Measurements from ENCODE around the gene GDF7. TPM values are rescaled to one million over a fixed set of nuclear protein-coding genes. Genes with fewer than 3 reads are reported as not detected.

The GDF7 gene
- total RNA-seq, 1 donor from 2014 or later: not detected

GRCh38 chr2:20629181-20629580 lies 37.8 kb upstream of the GDF7 start:
- intact Hi-C loops (cut with micrococcal nuclease): no loop called here

GRCh38 chr2:20629581-20630171 lies 37.3 kb upstream of the GDF7 start:
- intact Hi-C loops (cut with micrococcal nuclease): no loop called here

DNA sequence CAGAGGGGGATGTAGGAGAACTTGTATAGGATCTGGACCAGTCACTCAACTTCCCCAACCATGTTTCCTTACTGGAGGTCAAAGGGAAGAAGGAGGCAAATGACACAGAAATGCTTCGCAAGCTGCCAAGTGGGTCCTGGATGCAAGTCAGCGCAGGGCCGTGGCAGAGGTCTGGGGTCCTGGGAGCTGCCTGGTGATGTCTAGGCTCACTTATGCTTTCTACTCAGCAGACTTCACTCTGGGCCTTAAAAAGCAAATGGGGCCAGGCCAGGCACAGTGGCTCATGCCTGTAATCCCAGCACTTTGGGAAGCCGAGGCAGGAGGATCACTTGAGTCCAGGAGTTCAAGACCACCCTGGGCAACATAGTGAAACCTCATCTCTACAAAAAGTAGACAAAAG lies 36.0 kb upstream of the GDF7 start:
- intact Hi-C loops (cut with micrococcal nuclease): no loop called here

- intact Hi-C loops (cut with micrococcal nuclease): no loop called here
Observed at GRCh38 chr2:20631617-20632307, 35.2 kb upstream of the GDF7 start.

DNA sequence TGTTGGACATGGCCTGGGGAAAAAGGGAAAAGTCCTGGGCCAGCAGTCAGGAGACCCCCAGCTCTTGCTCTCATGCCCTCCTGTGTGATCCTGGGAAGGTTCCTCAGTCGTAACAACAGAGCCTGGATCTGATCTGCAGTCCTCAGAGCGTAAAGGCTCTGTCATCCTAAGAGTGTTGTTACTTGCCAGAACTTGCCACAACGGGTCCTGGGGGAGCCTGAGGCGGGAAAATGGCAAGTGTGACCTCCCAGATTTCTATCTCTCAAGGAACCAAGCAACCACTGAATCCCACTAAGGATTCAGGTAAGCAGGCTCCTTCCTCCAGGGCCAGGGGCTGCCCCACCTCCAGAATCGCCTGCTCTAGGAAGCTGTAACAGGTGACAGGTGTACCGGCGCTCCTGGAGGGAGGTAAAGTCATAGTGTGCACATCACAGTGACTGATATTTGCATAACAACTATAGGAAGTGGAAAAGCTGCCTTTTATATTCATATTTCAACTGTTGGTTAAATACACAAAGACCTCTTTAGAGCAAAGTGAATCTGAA lies 34.4 kb upstream of the GDF7 start:
- intact Hi-C loops (cut with micrococcal nuclease): no loop called here

DNA sequence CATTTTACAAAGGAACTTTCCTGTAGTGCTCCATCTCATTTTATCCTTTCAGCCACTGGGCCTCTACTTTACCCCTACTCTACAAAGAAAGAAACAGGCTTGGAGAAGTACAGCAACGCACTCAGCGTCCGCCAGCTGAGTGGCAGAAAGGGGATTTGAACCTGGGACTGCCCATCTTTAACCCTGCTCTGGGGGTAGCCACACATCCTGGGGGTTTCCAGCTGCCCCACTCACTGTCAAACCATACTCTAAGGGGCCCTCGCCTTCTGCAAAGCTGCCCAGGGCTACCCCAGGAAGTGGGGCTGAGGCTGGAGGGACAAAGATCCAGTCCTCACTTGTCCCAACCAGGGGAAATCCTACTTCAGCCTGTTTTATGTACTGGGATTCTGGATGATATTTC lies 33.9 kb upstream of the GDF7 start:
- intact Hi-C loops (cut with micrococcal nuclease): no loop called here

- intact Hi-C loops (cut with micrococcal nuclease): no loop called here
Observed at GRCh38 chr2:20633794-20634506, 33.0 kb upstream of the GDF7 start.

DNA sequence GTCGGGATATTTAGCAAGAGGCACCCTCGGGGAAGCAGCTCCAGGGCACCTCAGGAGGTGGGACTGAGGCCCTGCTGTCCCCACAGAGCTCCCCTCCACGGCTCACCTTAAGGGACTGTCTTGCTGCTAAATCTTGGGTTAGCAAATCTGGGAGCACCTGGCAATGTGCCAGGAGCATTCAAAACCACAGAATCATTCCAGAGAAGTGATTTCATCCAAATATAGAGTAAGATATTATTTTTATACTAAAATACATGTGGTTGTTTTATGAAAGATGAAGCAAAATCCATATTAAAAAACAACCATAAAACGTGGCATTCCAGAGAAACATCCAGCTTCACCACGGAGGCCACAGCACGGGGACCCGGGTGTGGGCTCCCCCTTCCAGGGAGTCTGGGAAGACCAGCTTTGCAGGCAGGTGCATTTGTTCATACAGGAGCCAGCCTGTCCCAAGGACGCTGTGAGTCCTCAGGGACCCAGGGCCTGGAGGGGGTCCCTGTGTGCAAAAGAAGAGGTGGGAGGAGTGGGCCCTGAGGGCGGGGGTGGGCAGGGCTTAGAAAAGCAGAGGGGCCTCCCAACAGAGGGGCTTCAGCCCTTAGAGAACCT lies 32.3 kb upstream of the GDF7 start:
- intact Hi-C loops (cut with micrococcal nuclease): loop anchor here (1.0 kb wide), 1 partner anchor 191 kb away; no protein-coding TSS in a partner anchor

DNA sequence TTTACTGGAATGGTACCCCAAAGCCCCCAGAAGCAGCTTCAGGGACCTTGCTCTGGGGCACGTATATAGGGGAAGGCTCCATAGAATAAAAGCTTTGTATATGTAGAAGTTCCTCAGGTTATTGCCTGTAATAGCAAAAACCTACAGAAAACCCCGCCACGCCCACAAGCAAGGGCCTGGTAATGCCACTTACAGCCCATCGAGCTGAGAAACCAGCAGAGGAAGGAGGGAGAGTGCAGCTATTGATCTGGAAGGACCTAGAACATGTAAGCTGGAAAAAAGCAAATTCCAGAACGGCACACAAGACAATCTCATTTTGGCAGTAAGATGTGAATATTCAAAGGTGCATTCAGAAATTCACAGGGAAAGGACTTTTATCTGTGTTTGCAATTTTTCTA lies 31.8 kb upstream of the GDF7 start:
- intact Hi-C loops (cut with micrococcal nuclease): loop anchor here (1.0 kb wide), 1 partner anchor 192 kb away; no protein-coding TSS in a partner anchor

- intact Hi-C loops (cut with micrococcal nuclease): loop anchor here (1.0 kb wide), 2 partner anchors 193 to 225 kb away; no protein-coding TSS in a partner anchor
Observed at GRCh38 chr2:20635675-20636584, 31.0 kb upstream of the GDF7 start.

DNA sequence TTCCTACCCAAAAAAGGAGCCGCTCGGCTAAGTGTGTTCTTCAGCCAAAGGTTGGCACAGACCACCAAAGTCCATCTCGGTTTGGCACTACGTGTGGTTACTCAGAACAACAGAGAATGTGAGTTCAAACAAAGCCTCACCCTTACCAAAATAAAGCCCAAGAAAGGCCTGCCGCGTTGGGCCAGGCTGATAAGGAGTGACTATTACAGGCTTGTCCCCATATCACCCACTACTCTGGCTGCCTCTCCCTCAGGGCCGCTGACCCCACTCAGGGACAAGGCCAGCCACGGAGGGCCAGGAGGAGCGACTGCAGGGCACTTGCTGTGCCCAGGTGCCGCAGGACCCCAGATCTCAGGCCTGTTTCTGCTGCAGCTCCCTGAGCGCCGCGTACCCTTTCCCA lies 29.8 kb upstream of the GDF7 start:
- intact Hi-C loops (cut with micrococcal nuclease): no loop called here

DNA sequence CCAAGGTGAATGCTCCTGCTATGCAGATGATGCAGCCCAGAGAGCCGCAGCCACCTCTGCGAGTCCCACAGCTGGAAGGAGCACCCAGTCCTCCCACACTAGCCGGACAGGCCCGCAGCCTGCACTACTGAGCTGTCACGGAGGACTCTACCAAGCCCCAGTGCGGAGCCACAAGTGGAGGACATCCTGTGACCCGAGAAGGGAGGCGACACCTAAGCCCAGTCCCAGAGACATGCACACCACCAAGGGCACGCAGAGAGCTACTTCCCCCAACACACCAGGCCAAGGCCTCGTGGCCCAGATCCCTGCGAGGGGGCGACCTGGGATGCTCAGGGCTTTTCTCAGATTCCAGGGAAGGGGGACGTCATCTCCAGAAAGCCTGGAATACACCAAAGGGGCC lies 28.9 kb upstream of the GDF7 start:
- intact Hi-C loops (cut with micrococcal nuclease): no loop called here

GRCh38 chr2:20638646-20639430 lies 28.1 kb upstream of the GDF7 start:
- intact Hi-C loops (cut with micrococcal nuclease): no loop called here

DNA sequence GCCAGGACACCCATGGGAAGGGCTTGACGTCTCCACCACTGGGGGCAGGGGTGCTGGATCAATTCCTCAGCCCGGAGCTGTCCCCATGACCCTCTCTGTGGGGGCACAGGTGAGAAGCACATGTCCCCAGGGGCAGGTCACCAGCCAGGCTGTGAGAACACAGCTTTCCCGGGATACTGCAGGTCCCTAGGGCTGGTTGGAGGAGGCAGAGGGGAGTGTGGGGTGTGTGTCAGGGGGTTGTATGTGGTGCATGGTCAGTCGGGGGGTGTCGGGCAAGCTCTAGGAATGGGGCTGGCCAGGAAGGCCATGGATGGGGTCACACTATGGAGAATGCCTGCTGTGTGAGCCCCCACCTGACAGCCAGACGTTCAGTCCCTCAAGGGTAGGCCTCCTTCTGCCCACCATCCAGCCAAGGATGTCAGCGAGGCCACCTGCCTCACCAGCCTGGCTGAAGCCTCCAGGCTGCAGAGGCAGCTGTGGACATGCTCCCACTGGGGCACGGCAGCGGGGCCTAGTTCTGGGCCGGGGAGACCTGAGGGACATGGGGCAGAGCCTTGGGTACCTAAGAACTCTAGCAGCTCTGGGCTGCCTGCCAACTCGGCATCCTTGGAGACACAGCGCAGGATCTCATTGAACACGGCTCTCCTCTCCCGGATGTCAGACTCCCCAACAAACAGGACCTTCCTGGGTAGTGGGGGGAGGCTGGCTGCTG lies 26.4 kb upstream of the GDF7 start:
- intact Hi-C loops (cut with micrococcal nuclease): loop anchor here (5.0 kb wide), 1 partner anchor 398 kb away; no protein-coding TSS in a partner anchor

DNA sequence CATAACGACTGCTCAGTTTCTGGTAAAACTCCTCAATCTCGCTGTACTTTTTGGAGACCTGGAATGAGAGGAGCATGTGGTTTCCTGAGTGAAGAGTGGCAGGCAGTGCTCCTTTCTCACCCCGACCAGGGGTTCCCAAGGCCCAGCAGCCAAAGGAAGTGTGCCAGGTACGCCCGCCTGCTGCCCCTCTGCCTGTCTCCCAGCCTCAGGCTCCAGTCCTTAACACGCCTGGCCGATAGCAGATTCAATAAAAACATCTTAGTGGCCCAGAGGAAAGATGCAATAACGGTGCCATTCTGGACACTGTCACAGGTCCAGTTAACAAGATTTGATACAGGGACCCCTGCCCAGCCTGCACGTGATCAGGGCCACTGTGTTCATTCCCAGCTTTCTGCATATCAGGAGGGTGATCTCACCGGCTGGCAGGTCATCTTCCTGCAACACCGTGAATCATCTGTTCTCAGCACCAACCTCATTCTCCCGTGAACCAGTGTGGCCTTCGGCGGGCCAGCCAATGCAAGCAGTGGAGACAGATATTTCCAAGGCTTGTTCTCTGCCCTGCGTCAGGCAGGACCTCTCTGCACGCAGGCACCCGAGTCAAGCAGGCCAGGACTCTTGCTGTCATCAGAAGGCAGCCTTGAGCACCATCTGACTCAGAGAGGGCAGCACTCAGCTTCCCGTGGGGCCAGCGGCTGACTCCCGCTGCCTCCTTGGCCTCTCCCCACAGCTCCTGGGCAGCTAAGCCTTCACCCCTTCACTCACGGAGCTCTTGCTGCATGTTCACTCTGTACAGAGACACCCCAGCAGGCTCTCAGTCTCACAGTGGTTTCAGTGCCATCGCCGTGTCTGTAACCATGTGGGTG lies 25.6 kb upstream of the GDF7 start:
- intact Hi-C loops (cut with micrococcal nuclease): loop anchor here (5.0 kb wide), 1 partner anchor 399 kb away; no protein-coding TSS in a partner anchor

DNA sequence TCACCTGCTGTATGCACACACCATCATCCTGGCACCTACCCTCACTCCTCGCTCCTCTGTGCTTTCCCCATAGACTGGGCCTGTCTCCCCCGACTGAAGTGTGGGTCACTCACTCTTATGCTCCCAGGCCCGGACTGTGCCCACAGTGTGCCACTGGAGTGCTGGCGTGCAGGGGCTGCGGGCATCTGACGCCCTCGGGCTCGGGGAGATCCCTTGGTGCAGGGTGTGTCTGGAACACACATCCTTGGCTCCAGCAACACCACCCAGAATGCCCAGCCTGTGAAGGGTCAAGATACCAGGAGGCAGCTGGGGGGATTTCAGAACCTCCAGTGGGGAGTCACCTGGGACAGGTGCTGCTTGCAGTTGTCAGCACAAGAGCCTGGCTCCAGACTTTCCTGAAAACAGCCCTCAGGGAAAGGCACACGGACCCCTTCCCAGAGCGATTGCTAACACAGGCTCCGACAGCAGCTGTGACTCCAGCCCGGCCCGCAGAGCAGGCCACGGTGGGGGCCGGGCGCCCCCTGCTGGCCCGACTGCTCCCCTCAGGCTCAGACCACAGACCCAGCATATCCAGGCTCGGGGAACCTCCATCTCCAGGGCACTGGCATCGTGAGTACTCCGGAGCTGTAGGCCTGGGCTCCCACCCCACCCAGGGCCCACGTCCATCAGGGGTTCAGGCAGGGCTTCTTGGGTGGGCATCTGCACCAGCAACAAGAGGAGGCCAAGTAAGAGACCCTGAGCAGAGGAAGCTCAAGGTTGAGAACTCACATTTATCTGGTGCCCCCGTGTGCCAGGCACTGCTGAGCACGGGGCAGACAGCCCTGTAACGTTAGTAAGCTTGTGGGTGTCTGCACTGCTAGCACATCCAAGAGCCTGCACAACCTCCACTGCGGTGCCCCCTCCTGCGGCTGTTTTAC lies 24.6 kb upstream of the GDF7 start:
- intact Hi-C loops (cut with micrococcal nuclease): loop anchor here (1.0 to 5.0 kb wide), 9 partner anchors 8 to 507 kb away; partner anchors contain the start of gene RHOB

GRCh38 chr2:20643060-20643459 lies 23.9 kb upstream of the GDF7 start:
- intact Hi-C loops (cut with micrococcal nuclease): loop anchor here (2.0 to 5.0 kb wide), 2 partner anchors 66 to 401 kb away; no protein-coding TSS in a partner anchor
